H9 (cell line): ENCODE results near the gene DIS3L2. TPM values are rescaled to one million over a fixed set of nuclear protein-coding genes. Genes with fewer than 3 reads are reported as not detected.

ENCODE experiments used
- DNase-seq: peaks from one replicate; pipeline ENCODE4 v3.0.0-alpha.2; 2017
- H2AFZ ChIP-seq: one replicate; pipeline ENCODE4 v1.6.1; 2013; ENCODE audit warnings: mild to moderate bottlenecking, low read length, control low read depth, moderate library complexity
- H2AK5ac ChIP-seq: 2 replicates; pipeline ENCODE4 v1.6.1; 2013; ENCODE audit warnings: low read length, control low read depth, mixed read lengths; ENCODE audit not compliant: insufficient read length
- H2BK120ac ChIP-seq: one replicate; pipeline ENCODE4 v1.6.1; 2013; ENCODE audit warnings: low read depth, mild to moderate bottlenecking, low read length, control low read depth, inconsistent platforms; ENCODE audit not compliant: poor library complexity, severe bottlenecking
- H2BK12ac ChIP-seq: 2 replicates; pipeline ENCODE4 v1.6.1; 2013; ENCODE audit warnings: low read length, control low read depth, mixed read lengths, low read depth; ENCODE audit not compliant: insufficient read length
- H2BK15ac ChIP-seq: 2 replicates; pipeline ENCODE4 v1.6.1; 2013; ENCODE audit warnings: low read depth, low read length, control low read depth
- H2BK20ac ChIP-seq: one replicate; pipeline ENCODE4 v1.6.1; 2013; ENCODE audit warnings: low read depth, mild to moderate bottlenecking, low read length, control low read depth, inconsistent platforms; ENCODE audit not compliant: poor library complexity, severe bottlenecking
- H2BK5ac ChIP-seq: 2 replicates; pipeline ENCODE4 v1.6.1; 2013; ENCODE audit warnings: low read length, control low read depth, mixed read lengths; ENCODE audit not compliant: insufficient read length
- H3K14ac ChIP-seq: 2 replicates; pipeline ENCODE4 v1.6.1; 2013; ENCODE audit warnings: low read length, control low read depth; ENCODE audit not compliant: insufficient read depth
- H3K18ac ChIP-seq: 2 replicates; pipeline ENCODE4 v1.6.1; 2013; ENCODE audit warnings: low read depth, mild to moderate bottlenecking, mixed read lengths, low read length, control low read depth; ENCODE audit not compliant: insufficient read length
- H3K23ac ChIP-seq: 2 replicates; pipeline ENCODE4 v1.6.1; 2013; ENCODE audit warnings: low read length, control low read depth, mixed read lengths, low read depth; ENCODE audit not compliant: insufficient read length
- H3K23me2 ChIP-seq: 2 replicates; pipeline ENCODE4 v1.6.1; 2013; ENCODE audit warnings: low read depth, mild to moderate bottlenecking, mixed read lengths, low read length, control low read depth; ENCODE audit not compliant: insufficient read length, poor library complexity, severe bottlenecking
- H3K27ac ChIP-seq: 2 replicates; pipeline ENCODE4 v1.5.1; 2013; ENCODE audit warnings: low read length, control low read depth, mixed read lengths, low read depth; ENCODE audit not compliant: insufficient read length
- H3K27me3 ChIP-seq: 2 replicates; pipeline ENCODE4 v1.6.1; 2013; ENCODE audit warnings: low read length, control low read depth, inconsistent platforms; ENCODE audit not compliant: insufficient read depth
- H3K4ac ChIP-seq: 2 replicates; pipeline ENCODE4 v1.6.1; 2013; ENCODE audit warnings: low read depth, mild to moderate bottlenecking, control low read depth, inconsistent platforms, low read length, moderate library complexity
- H3K4me1 ChIP-seq: 2 replicates; pipeline ENCODE4 v1.6.1; 2013; ENCODE audit warnings: low read length, control low read depth, inconsistent platforms; ENCODE audit not compliant: insufficient read depth
- H3K4me2 ChIP-seq: 2 replicates; pipeline ENCODE4 v1.6.1; 2013; ENCODE audit warnings: low read length, control low read depth, mixed read lengths; ENCODE audit not compliant: insufficient read length, insufficient read depth
- H3K56ac ChIP-seq: 2 replicates; pipeline ENCODE4 v1.6.1; 2013; ENCODE audit warnings: low read depth, mild to moderate bottlenecking, mixed read lengths, low read length, control low read depth; ENCODE audit not compliant: insufficient read length
- H3K79me1 ChIP-seq: 2 replicates; pipeline ENCODE4 v1.6.1; 2013; ENCODE audit warnings: low read depth, mild to moderate bottlenecking, moderate library complexity, low read length, control low read depth, inconsistent platforms; ENCODE audit not compliant: insufficient read depth, poor library complexity, severe bottlenecking
- H3K79me2 ChIP-seq: 2 replicates; pipeline ENCODE4 v1.6.1; 2013; ENCODE audit warnings: low read length, control low read depth, inconsistent platforms; ENCODE audit not compliant: insufficient read depth
- H3K9ac ChIP-seq: 2 replicates; pipeline ENCODE4 v1.6.1; 2013; ENCODE audit warnings: low read length, control low read depth, mixed read lengths; ENCODE audit not compliant: insufficient read length; ENCODE audit errors: extremely low read depth
- H3K9me3 ChIP-seq: one replicate; pipeline ENCODE4 v1.6.1; 2013; ENCODE audit warnings: low read depth, low read length, inconsistent platforms; ENCODE audit not compliant: control insufficient read depth
- H3T11ph ChIP-seq: one replicate; pipeline ENCODE4 v1.6.1; 2013; ENCODE audit warnings: mild to moderate bottlenecking, low read length, control low read depth, inconsistent platforms
- H4K20me1 ChIP-seq: one replicate; pipeline ENCODE4 v1.6.1; 2013; ENCODE audit not compliant: control insufficient read depth, insufficient read length, insufficient read depth
- H4K5ac ChIP-seq: 2 replicates; pipeline ENCODE4 v1.6.1; 2013; ENCODE audit warnings: low read depth, mild to moderate bottlenecking, mixed read lengths, low read length, control low read depth; ENCODE audit not compliant: insufficient read length
- H4K8ac ChIP-seq: replicated peaks from 2 replicates; pipeline ENCODE4 v1.6.1; 2013; ENCODE audit warnings: low read length, control low read depth, mixed read lengths, low read depth; ENCODE audit not compliant: insufficient read length
- H4K91ac ChIP-seq: 2 replicates; pipeline ENCODE4 v1.6.1; 2013; ENCODE audit warnings: low read depth, mild to moderate bottlenecking, moderate library complexity, mixed read lengths, low read length, control low read depth; ENCODE audit not compliant: insufficient read length
- H3K27ac Mint-ChIP-seq, 3 experiments: 2 replicates in 2 of 3; 3 replicates in 1 of 3; pipeline ENCODE4 v1.8.0; 2020 to 2021; ENCODE audit warnings: mixed read lengths in 3 of 3, mild to moderate bottlenecking in 1 of 3, moderate library complexity in 1 of 3
- H3K27me3 Mint-ChIP-seq: 2 replicates; pipeline ENCODE4 v1.8.0; 2021; ENCODE audit warnings: low read depth, mild to moderate bottlenecking, moderate library complexity, mixed read lengths
- H3K36me3 Mint-ChIP-seq, 3 experiments: 2 replicates in 2 of 3; 3 replicates in 1 of 3; pipeline ENCODE4 v1.8.0; 2020 to 2021; ENCODE audit warnings: low read depth in 3 of 3, mixed read lengths in 3 of 3; ENCODE audit not compliant: insufficient read depth in 1 of 3
- H3K4me1 Mint-ChIP-seq, 2 experiments: 2 replicates each; pipeline ENCODE4 v1.8.0; 2020; ENCODE audit warnings: mixed read lengths in 2 of 2
- H3K4me3 Mint-ChIP-seq, 2 experiments: 2 replicates in 1 of 2; 3 replicates in 1 of 2; pipeline ENCODE4 v1.8.0; 2020 to 2021; ENCODE audit warnings: mild to moderate bottlenecking in 2 of 2, mixed read lengths in 2 of 2, moderate library complexity in 1 of 2
- H3K9me3 Mint-ChIP-seq, 2 experiments: 2 replicates in 1 of 2; 3 replicates in 1 of 2; pipeline ENCODE4 v1.8.0; 2020; ENCODE audit warnings: mild to moderate bottlenecking in 2 of 2, mixed read lengths in 2 of 2, moderate library complexity in 1 of 2
- WGBS: extraction: QIAGEN DNeasy Blood & Tissue Kit; methylation state at CpG from one replicate; pipeline ENCODE4 v1.1.7; 2013; ENCODE audit warnings: missing lambda C conversion rate, low lambda C conversion rate, mixed read lengths; ENCODE audit not compliant: insufficient read length; ENCODE audit errors: extremely low coverage; 5-methylcytosine and 5-hydroxymethylcytosine counted together
- total RNA-seq: library from RNA; stranded (reverse); gene quantifications from 2 replicates; pipeline ENCODE4 v1.2.1, GENCODE V29; 2021
- TF ChIP-seq, protein P1 (sequence below): fragments of 200-600 bp; sonication (generic); conservative IDR thresholded peaks from 3 replicates; pipeline ENCODE4 v1.8.0; 2021; ENCODE audit warnings: antibody characterized with exemption, mild to moderate bottlenecking

Gene DIS3L2
- total RNA-seq, 1 experiment from 2014 or later, result 28.1 TPM

DNA sequence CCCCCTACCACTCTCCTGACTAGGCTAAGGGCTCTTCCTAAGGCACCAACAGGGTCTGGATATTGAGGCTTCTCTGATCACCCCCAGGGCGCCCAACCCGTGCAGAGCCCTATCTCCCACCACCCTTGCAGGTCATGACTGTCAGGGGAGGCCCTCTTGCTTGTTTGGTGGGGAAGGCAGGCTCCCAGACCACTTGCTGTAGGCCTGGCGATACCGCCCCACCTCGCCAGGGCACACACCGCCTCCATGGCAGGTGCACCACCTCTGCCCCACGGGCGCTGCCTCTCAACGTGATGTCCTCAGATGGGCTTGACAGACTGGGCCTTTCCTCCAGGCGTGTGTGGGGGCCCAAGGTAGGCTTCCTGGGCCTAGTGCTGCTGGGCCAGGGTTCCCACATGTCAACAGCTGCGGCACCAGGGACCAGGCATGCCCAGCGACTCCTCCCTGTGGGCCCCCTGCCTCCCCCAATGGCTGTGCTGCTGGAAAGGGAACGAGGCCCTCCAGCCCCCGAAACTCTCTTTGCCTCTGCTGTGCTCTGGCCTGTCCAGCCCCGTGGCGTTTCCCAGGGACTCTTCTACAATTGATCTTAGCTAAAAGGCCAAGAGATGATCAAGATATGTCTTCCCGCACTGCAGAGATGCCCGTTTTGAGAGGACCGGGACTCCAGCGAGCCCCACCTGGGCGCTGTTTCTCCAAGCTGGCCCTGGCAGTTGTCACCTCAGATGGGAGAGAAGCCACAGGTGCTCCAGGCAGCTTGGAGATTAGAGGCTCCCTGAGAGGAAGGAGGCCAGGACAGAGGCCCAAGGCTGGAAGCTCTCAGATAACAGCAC lies 42.8 kb upstream of the DIS3L2 start:
- no peak overlapping the region for H4K91ac ChIP-seq
- no peak overlapping the region for H2BK5ac ChIP-seq
- no peak overlapping the region for H2BK15ac ChIP-seq
- H2AK5ac ChIP-seq, result no peak overlapping the region
- H3K23me2 ChIP-seq, result no peaks in the 10 kb centered on the region
- H2BK20ac ChIP-seq, result no peak overlapping the region
- no CpG with 5 or more reads among the region's 21 CpGs for WGBS
- H3K27ac Mint-ChIP-seq, result no peak overlapping the region; a peak in 2 of 7 replicates
- H3K4me2 ChIP-seq, result no peak overlapping the region
- TF ChIP-seq, protein P1, sequence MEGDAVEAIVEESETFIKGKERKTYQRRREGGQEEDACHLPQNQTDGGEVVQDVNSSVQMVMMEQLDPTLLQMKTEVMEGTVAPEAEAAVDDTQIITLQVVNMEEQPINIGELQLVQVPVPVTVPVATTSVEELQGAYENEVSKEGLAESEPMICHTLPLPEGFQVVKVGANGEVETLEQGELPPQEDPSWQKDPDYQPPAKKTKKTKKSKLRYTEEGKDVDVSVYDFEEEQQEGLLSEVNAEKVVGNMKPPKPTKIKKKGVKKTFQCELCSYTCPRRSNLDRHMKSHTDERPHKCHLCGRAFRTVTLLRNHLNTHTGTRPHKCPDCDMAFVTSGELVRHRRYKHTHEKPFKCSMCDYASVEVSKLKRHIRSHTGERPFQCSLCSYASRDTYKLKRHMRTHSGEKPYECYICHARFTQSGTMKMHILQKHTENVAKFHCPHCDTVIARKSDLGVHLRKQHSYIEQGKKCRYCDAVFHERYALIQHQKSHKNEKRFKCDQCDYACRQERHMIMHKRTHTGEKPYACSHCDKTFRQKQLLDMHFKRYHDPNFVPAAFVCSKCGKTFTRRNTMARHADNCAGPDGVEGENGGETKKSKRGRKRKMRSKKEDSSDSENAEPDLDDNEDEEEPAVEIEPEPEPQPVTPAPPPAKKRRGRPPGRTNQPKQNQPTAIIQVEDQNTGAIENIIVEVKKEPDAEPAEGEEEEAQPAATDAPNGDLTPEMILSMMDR, result no peak
- no peak overlapping the region for H3K23ac ChIP-seq
- H3K27ac ChIP-seq, result no peak overlapping the region
- H3K36me3 Mint-ChIP-seq, result no peaks in the 10 kb centered on the region
- peaks cover 3 to 9% of the 10 kb centered on the region in 2 experiments for H3K4me1 Mint-ChIP-seq
- no peak for DNase-seq
- no peak overlapping the region for H2BK120ac ChIP-seq
- no peak overlapping the region for H3K9ac ChIP-seq
- H3K56ac ChIP-seq, result no peak overlapping the region
- no peak overlapping the region for H3K18ac ChIP-seq
- no peaks in the 10 kb centered on the region for H3K4me1 ChIP-seq
- no peak overlapping the region for H3K4ac ChIP-seq
- H4K5ac ChIP-seq, result no peak overlapping the region
- H2BK12ac ChIP-seq, result no peak overlapping the region
- H3K4me3 Mint-ChIP-seq, result no peak overlapping the region
- H4K20me1 ChIP-seq, result no peaks in the 10 kb centered on the region
- no peaks in the 10 kb centered on the region for H3K79me1 ChIP-seq
- H3K9me3 ChIP-seq, result no peaks in the 10 kb centered on the region
- no peak overlapping the region for H2AFZ ChIP-seq
- H3K9me3 Mint-ChIP-seq, result no peaks in the 10 kb centered on the region
- H4K8ac ChIP-seq, result no peak overlapping the region
- H3K79me2 ChIP-seq, result no peaks in the 10 kb centered on the region
- H3K27me3 ChIP-seq, result no peaks in the 10 kb centered on the region
- peaks cover 12% of the 10 kb centered on the region for H3K27me3 Mint-ChIP-seq
- H3K14ac ChIP-seq, result no peak overlapping the region
- H3T11ph ChIP-seq, result no peak overlapping the region
